Calu3 (cell line): Measurements from ENCODE around the gene SPATA24. TPM values are rescaled to one million over a fixed set of nuclear protein-coding genes. Genes with fewer than 3 reads are reported as not detected.
"Not testable (repeated sequence)": the region's sequence is repeated elsewhere in the genome, so short reads cannot be mapped to it uniquely, and the experiment has no call there.

Experiments used
- BruUV-seq: library from RNA; stranded (reverse); fragments of 400-500 nt; replicated peaks from 2 replicates; lab custom pipeline; 2021; lab: Mats Ljungman, UMichigan
- CTCF ChIA-PET: fragments of 300-600 bp; sonication (Branson Sonifier 250); formaldehyde crosslinking; loops from one replicate; lab custom pipeline; 2022; ENCODE audit warnings: antibody characterized with exemption; lab: Charles Lee
- DNase-seq: peaks from one replicate; pipeline ENCODE4 v3.0.0; 2022
- H3K27ac Mint-ChIP-seq: one replicate; pipeline ENCODE4 v1.8.0; 2022; ENCODE audit warnings: mixed read lengths; ENCODE audit not compliant: unreplicated experiment
- H3K27me3 Mint-ChIP-seq: one replicate; pipeline ENCODE4 v1.8.0; 2022; ENCODE audit warnings: mixed read lengths; ENCODE audit not compliant: unreplicated experiment
- H3K36me3 Mint-ChIP-seq: one replicate; pipeline ENCODE4 v1.8.0; 2022; ENCODE audit warnings: mild to moderate bottlenecking, moderate library complexity, mixed read lengths; ENCODE audit not compliant: insufficient read depth, unreplicated experiment
- H3K4me1 Mint-ChIP-seq: one replicate; pipeline ENCODE4 v1.8.0; 2022; ENCODE audit warnings: mild to moderate bottlenecking, low read depth, mixed read lengths; ENCODE audit not compliant: unreplicated experiment
- H3K4me3 Mint-ChIP-seq: one replicate; pipeline ENCODE4 v1.8.0; 2022; ENCODE audit warnings: mild to moderate bottlenecking, low read depth, moderate library complexity, mixed read lengths; ENCODE audit not compliant: unreplicated experiment
- H3K9me3 Mint-ChIP-seq: one replicate; pipeline ENCODE4 v1.8.0; 2022; ENCODE audit warnings: low read depth, mixed read lengths; ENCODE audit not compliant: unreplicated experiment
- CTCF ChIP-seq: fragments of 200-600 bp; IDR thresholded peaks from one replicate; pipeline ENCODE4 v1.8.0; 2022; ENCODE audit warnings: antibody characterized with exemption; ENCODE audit not compliant: unreplicated experiment
- intact Hi-C: fragments of 100-400 bp; cut with micrococcal nuclease; formaldehyde crosslinking; loops from one replicate; pipeline ENCODE4 v1.10.0; 2022; ENCODE audit not compliant: unreplicated experiment
- total RNA-seq: library from RNA; stranded (reverse); gene quantifications from 2 replicates; pipeline ENCODE4 v1.2.3, GENCODE V29; 2022

The SPATA24 gene
- total RNA-seq, 1 experiment from 2014 or later, result 6.8 TPM

- no TSS peak for BruUV-seq
- no peak overlapping the region for H3K27ac Mint-ChIP-seq
- H3K4me3 Mint-ChIP-seq, result no peak overlapping the region
- no peak for DNase-seq
- H3K4me1 Mint-ChIP-seq, result no peaks in the 10 kb centered on the region
- H3K27me3 Mint-ChIP-seq, result peaks cover 22% of the 10 kb centered on the region
- intact Hi-C loops, result no loop called here
- H3K36me3 Mint-ChIP-seq, result no peaks in the 10 kb centered on the region
- no peaks in the 10 kb centered on the region for H3K9me3 Mint-ChIP-seq
- CTCF ChIA-PET, result no interaction called here
- no peak for TF ChIP-seq CTCF
Observed at GRCh38 chr5:139413153-139413552, 9.3 kb upstream of the SPATA24 start.

DNA sequence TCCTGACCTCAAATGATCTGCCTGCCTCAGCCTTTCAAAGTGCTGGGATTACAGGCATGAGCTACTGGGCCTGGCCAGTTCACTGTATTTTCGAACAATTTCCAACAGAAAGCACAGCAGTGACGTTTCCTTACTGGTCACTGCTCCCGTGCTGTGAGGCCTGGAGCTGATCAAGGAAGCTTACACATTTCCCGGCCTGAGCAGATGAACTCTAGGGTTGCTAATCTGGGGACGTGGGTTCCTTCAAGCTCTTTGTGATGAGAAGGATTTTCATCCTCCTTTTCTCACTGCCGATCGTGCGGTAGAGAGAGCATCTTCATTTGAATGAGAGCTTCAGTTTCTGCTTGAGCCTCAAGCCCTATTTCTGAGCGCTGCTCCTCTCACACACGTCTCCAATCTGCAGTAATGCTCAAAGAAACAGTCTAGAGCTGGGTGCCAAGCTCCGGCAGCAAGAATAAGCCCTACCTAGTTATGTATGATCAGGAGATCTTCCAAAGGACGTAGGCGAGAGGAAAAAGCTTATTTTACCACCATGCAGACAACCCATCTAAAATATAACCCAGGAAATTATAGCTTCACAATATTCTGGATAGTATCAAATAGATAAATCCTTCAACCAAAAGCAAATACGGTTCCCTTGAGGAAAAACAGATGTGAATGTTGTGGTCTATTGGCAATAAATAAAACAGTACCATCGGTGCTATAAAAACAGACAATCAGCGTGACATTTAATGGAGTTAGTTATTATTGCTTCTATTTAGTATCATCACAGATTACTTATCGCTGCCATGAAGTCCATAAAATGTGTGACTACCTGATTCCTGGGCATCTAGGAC lies 7.3 kb upstream of the SPATA24 start:
- no TSS peak for BruUV-seq
- H3K9me3 Mint-ChIP-seq, result no peaks in the 10 kb centered on the region
- H3K27ac Mint-ChIP-seq, result no peak overlapping the region
- no peak for TF ChIP-seq CTCF
- H3K36me3 Mint-ChIP-seq, result no peaks in the 10 kb centered on the region
- H3K27me3 Mint-ChIP-seq, result peaks cover 22% of the 10 kb centered on the region
- CTCF ChIA-PET, result interaction anchor here (0.6 to 1.6 kb wide), 3 partner anchors 65 to 237 kb away, joined by 4 read pairs; partner anchors contain the start of gene CXXC5
- no peak for DNase-seq
- H3K4me3 Mint-ChIP-seq, result no peak overlapping the region
- intact Hi-C loops, result no loop called here
- no peaks in the 10 kb centered on the region for H3K4me1 Mint-ChIP-seq

DNA sequence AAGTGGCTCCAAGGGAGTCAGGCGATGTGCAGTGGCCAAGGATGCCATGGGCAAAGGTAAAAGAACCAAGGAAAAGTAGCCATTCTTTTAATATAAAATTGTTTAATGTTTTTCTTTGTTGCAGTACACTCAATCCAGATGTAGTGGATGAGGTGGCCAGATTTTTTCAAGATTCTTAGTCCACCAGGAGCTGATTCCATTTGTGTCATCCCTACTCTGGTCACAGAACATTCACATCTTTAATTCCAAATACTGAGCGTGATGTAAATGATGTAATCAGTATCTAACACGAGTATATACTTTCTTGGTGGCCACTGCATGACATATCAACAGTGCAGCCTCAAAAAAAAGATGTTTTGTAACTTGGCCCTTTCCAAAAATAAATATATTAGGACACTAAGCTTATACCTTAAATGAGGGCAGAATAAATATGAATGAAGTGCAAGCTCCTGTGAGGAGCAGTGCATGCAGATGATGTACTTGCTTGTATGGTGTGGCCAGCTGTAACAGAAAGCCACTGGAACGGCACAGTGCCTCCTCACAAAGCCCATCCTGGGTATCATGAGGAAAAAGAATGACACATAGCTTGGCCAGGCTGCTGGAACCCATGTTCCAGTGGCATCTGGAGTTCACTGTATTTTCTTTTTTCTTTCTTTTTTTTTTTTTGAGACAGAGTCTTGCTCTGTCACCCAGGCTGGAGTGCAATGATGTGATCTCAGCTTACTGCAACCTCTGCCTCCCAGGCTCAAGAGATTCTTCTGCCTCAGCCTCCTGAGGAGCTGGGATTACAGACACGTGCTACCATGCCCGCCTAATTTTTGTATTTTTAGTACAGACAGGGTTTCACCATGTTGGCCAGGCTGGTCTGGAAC lies 6.5 kb upstream of the SPATA24 start:
- no peaks in the 10 kb centered on the region for H3K4me1 Mint-ChIP-seq
- intact Hi-C loops, result no loop called here
- TF ChIP-seq CTCF, result no peak
- no peaks in the 10 kb centered on the region for H3K36me3 Mint-ChIP-seq
- no TSS peak for BruUV-seq
- peaks cover 22% of the 10 kb centered on the region for H3K27me3 Mint-ChIP-seq
- DNase-seq, result no peak
- H3K9me3 Mint-ChIP-seq, result no peaks in the 10 kb centered on the region
- CTCF ChIA-PET, result interaction anchor here (0.5 to 1.6 kb wide), 4 partner anchors 66 to 948 kb away, joined by 4 to 6 read pairs (median 4); partner anchors contain the start of gene CXXC5
- H3K27ac Mint-ChIP-seq, result no peak overlapping the region
- H3K4me3 Mint-ChIP-seq, result no peak overlapping the region

DNA sequence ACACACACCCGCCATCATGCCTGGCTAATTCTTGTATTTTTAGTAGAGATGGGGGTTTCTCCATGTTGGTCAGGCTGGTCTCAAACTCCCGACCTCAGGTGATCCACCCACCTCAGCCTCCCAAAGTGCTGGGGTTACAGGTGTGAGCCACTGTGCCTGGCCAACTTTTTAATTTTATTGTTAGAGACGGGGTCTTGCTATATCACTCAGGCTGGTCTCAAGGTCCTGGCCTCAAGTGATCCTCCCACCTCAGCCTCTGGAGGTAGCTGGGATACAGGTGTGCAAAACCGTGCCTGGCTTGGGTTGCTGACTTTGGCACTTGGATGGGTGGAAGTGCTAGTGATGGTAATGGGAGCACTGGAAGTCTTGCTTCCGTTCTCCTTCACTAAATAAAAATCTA lies 5.2 kb upstream of the SPATA24 start:
- H3K36me3 Mint-ChIP-seq, intact Hi-C loops, H3K27ac Mint-ChIP-seq, DNase-seq, CTCF ChIA-PET, H3K4me3 Mint-ChIP-seq, H3K9me3 Mint-ChIP-seq, H3K4me1 Mint-ChIP-seq, BruUV-seq: not testable (repeated sequence)
- peaks cover 22% of the 10 kb centered on the region for H3K27me3 Mint-ChIP-seq
